ENCODE results near the gene MDM1. TPM values are rescaled to one million over a fixed set of nuclear protein-coding genes. Genes with fewer than 3 reads are reported as not detected.

The MDM1 gene
- total and polyA plus RNA-seq, 4 donors = 2.0 to 12.9 (median 5.1) TPM

GRCh38 chr12:68246350-68246749 lies 85.8 kb downstream of the MDM1 start:
- H3K27me3 ChIP-seq (ENCODE audit: control insufficient read depth in 4 of 4, insufficient read depth in 4 of 4, low read length in 3 of 4) = no peaks in the 10 kb centered on the region
- no peak overlapping the region for H3K9ac ChIP-seq (ENCODE audit: low read depth in 1 of 2, low read length in 2 of 2)
- WGBS = 95% methylated on average over 6 of the region's 6 CpGs
- no peaks in the 10 kb centered on the region for H3K4me1 ChIP-seq (ENCODE audit: control insufficient read depth in 4 of 4, insufficient read depth in 4 of 4, low read length in 3 of 4)
- no peak overlapping the region for H3K4me3 ChIP-seq (ENCODE audit: low read depth in 1 of 3, low read length in 3 of 3)
- no peak overlapping the region for H3K27ac ChIP-seq (ENCODE audit: low read depth in 1 of 2, low read length in 2 of 2)
- H3K9me3 ChIP-seq (ENCODE audit: control insufficient read depth in 4 of 4, low read length in 3 of 4) = no peaks in the 10 kb centered on the region
- no peak for TF ChIP-seq TAF1 (conservative IDR thresholded peaks at IDR 0.05)
- no peak for TF ChIP-seq JUND (IDR thresholded peaks at IDR 0.05)
- no peak for TF ChIP-seq CTCF (IDR thresholded peaks at IDR 0.05; ENCODE audit: low read depth, low read length, missing input control)
- DNase-seq (ENCODE audit: low spot score) = no peak
- no peaks in the 10 kb centered on the region for H3K36me3 ChIP-seq (ENCODE audit: control insufficient read depth in 4 of 4, insufficient read depth in 3 of 4, low read depth in 1 of 4, low read length in 3 of 4)

- H3K27ac ChIP-seq (ENCODE audit: low read depth in 1 of 2, low read length in 2 of 2) = no peak overlapping the region
- peaks cover 0 to 3% (median 0%) of the 10 kb centered on the region in 4 donors for H3K4me1 ChIP-seq (ENCODE audit: control insufficient read depth in 4 of 4, insufficient read depth in 4 of 4, low read length in 3 of 4)
- 63% methylated on average over 6 of the region's 6 CpGs for WGBS
- no peak for DNase-seq (ENCODE audit: low spot score)
- H3K27me3 ChIP-seq (ENCODE audit: control insufficient read depth in 4 of 4, insufficient read depth in 4 of 4, low read length in 3 of 4) = no peaks in the 10 kb centered on the region
- no peak overlapping the region for H3K4me3 ChIP-seq (ENCODE audit: low read depth in 1 of 3, low read length in 3 of 3)
- no peak for TF ChIP-seq NR2F2 (IDR thresholded peaks at IDR 0.05)
- no peak for TF ChIP-seq YY1 (IDR thresholded peaks at IDR 0.05)
- TF ChIP-seq RXRA (IDR thresholded peaks at IDR 0.05) = no peak
- no peak for TF ChIP-seq HNF4A (conservative IDR thresholded peaks at IDR 0.05)
- TF ChIP-seq REST (IDR thresholded peaks at IDR 0.05) = no peak
- no peak for TF ChIP-seq JUND (IDR thresholded peaks at IDR 0.05)
- TF ChIP-seq SP1 (IDR thresholded peaks at IDR 0.05) = no peak
- TF ChIP-seq GABPA (IDR thresholded peaks at IDR 0.05 in 1 of 2, conservative IDR thresholded peaks at IDR 0.05 in 1 of 2) = no peak
- no peak for TF ChIP-seq FOXA1 (IDR thresholded peaks at IDR 0.05)
- TF ChIP-seq CTCF (IDR thresholded peaks at IDR 0.05; ENCODE audit: low read depth, low read length, missing input control) = no peak
- no peaks in the 10 kb centered on the region for H3K36me3 ChIP-seq (ENCODE audit: control insufficient read depth in 4 of 4, insufficient read depth in 3 of 4, low read depth in 1 of 4, low read length in 3 of 4)
- H3K9ac ChIP-seq (ENCODE audit: low read depth in 1 of 2, low read length in 2 of 2) = no peak overlapping the region
- no peaks in the 10 kb centered on the region for H3K9me3 ChIP-seq (ENCODE audit: control insufficient read depth in 4 of 4, low read length in 3 of 4)
These were observed 86.8 kb downstream of the MDM1 start for GRCh38 chr12:68245180-68246021.

Other genes starting within 250 kb of the MDM1 start
- gene IFNG, start 172.6 kb downstream of the MDM1 start, total RNA-seq = under 1 TPM in 1 of 2 donors, not detected in 1; 0.08 TPM
- gene IFNG, start 172.6 kb downstream of the MDM1 start, polyA plus RNA-seq = not detected
- gene IL26, start 106.6 kb downstream of the MDM1 start, total RNA-seq = not detected
- not detected for gene IL26, start 106.6 kb downstream of the MDM1 start, polyA plus RNA-seq
- not detected for gene IL22, start 78.8 kb downstream of the MDM1 start, total RNA-seq
- not detected for gene IL22, start 78.8 kb downstream of the MDM1 start, polyA plus RNA-seq